ENCODE measurements around the gene DYNLT2. TPM values are rescaled to one million over a fixed set of nuclear protein-coding genes. Genes with fewer than 3 reads are reported as not detected.

Gene DYNLT2
- total RNA-seq, 1 donor = 2.2 TPM

GRCh38 chr6:169785566-169785965 lies 34.2 kb upstream of the DYNLT2 start:
- Histone ChIP-seq H3K9me3 (ENCODE audit: low read depth, low read length) (no peaks in the 10 kb centered on the region), H3K4me3 (ENCODE audit: insufficient read depth, low read length) (no peak overlapping the region), H3K4me2 (ENCODE audit: insufficient read depth, low read length) (no peak overlapping the region), H2AFZ (ENCODE audit: low read length) (no peak overlapping the region), H3K27ac (ENCODE audit: low read depth, low read length) (no peak overlapping the region), H4K20me1 (ENCODE audit: insufficient read depth, low read length) (no peaks in the 10 kb centered on the region), H3K79me2 (ENCODE audit: insufficient read depth, low read length) (no peaks in the 10 kb centered on the region), H3K4me1 (ENCODE audit: insufficient read depth, low read length) (peaks cover 6% of the 10 kb centered on the region), H3K36me3 (ENCODE audit: insufficient read depth, low read length) (no peaks in the 10 kb centered on the region), H3K27me3 (ENCODE audit: insufficient read depth, low read length) (no peaks in the 10 kb centered on the region)
- TF ChIP-seq CTCF (IDR thresholded peaks at IDR 0.05; ENCODE audit: extremely low read depth, low read depth, low read length) = no peak
- DNase-seq (ENCODE audit: insufficient read length, low spot score, missing footprints) = no peak

- Histone ChIP-seq H3K27me3 (ENCODE audit: insufficient read depth, low read length) (no peaks in the 10 kb centered on the region), H3K27ac (ENCODE audit: low read depth, low read length) (no peak overlapping the region), H4K20me1 (ENCODE audit: insufficient read depth, low read length) (no peaks in the 10 kb centered on the region), H3K4me2 (ENCODE audit: insufficient read depth, low read length) (no peak overlapping the region), H3K36me3 (ENCODE audit: insufficient read depth, low read length) (no peaks in the 10 kb centered on the region), H2AFZ (ENCODE audit: low read length) (no peak overlapping the region), H3K79me2 (ENCODE audit: insufficient read depth, low read length) (no peaks in the 10 kb centered on the region), H3K4me3 (ENCODE audit: insufficient read depth, low read length) (no peak overlapping the region), H3K9me3 (ENCODE audit: low read depth, low read length) (no peaks in the 10 kb centered on the region), H3K4me1 (ENCODE audit: insufficient read depth, low read length) (peaks cover 5% of the 10 kb centered on the region)
- TF ChIP-seq CTCF (IDR thresholded peaks at IDR 0.05; ENCODE audit: extremely low read depth, low read depth, low read length) = no peak
- no peak for DNase-seq (ENCODE audit: insufficient read length, low spot score, missing footprints)
These were observed 33.5 kb upstream of the DYNLT2 start for GRCh38 chr6:169784821-169785340.

- H3K27ac ChIP-seq (ENCODE audit: low read depth, low read length) = no peak overlapping the region
- no peak overlapping the region for H3K4me3 ChIP-seq (ENCODE audit: insufficient read depth, low read length)
- H2AFZ ChIP-seq (ENCODE audit: low read length) = no peak overlapping the region
- no peaks in the 10 kb centered on the region for H3K9me3 ChIP-seq (ENCODE audit: low read depth, low read length)
- no peaks in the 10 kb centered on the region for H3K27me3 ChIP-seq (ENCODE audit: insufficient read depth, low read length)
- H3K4me1 ChIP-seq (ENCODE audit: insufficient read depth, low read length) = no peaks in the 10 kb centered on the region
- H4K20me1 ChIP-seq (ENCODE audit: insufficient read depth, low read length) = no peaks in the 10 kb centered on the region
- no peak overlapping the region for H3K4me2 ChIP-seq (ENCODE audit: insufficient read depth, low read length)
- H3K79me2 ChIP-seq (ENCODE audit: insufficient read depth, low read length) = no peaks in the 10 kb centered on the region
- no peak for DNase-seq (ENCODE audit: insufficient read length, low spot score, missing footprints)
- peaks cover under 1% of the 10 kb centered on the region for H3K36me3 ChIP-seq (ENCODE audit: insufficient read depth, low read length)
- TF ChIP-seq CTCF (IDR thresholded peaks at IDR 0.05; ENCODE audit: extremely low read depth, low read depth, low read length) = no peak
These were observed 32.8 kb upstream of the DYNLT2 start for GRCh38 chr6:169783971-169784820.

GRCh38 chr6:169783401-169783800 lies 32.0 kb upstream of the DYNLT2 start:
- DNase-seq (ENCODE audit: insufficient read length, low spot score, missing footprints) = no peak
- no peak overlapping the region for H3K4me3 ChIP-seq (ENCODE audit: insufficient read depth, low read length)

More at GRCh38 chr6:169783401-169783800, 32.0 kb upstream of the DYNLT2 start:
- Histone ChIP-seq H3K27me3 (ENCODE audit: insufficient read depth, low read length) (no peaks in the 10 kb centered on the region), H3K79me2 (ENCODE audit: insufficient read depth, low read length) (no peaks in the 10 kb centered on the region), H2AFZ (ENCODE audit: low read length) (no peak overlapping the region), H3K27ac (ENCODE audit: low read depth, low read length) (no peak overlapping the region), H4K20me1 (ENCODE audit: insufficient read depth, low read length) (no peaks in the 10 kb centered on the region), H3K9me3 (ENCODE audit: low read depth, low read length) (no peaks in the 10 kb centered on the region), H3K36me3 (ENCODE audit: insufficient read depth, low read length) (peaks cover 3% of the 10 kb centered on the region), H3K4me2 (ENCODE audit: insufficient read depth, low read length) (no peak overlapping the region), H3K4me1 (ENCODE audit: insufficient read depth, low read length) (no peaks in the 10 kb centered on the region)
- no peak for TF ChIP-seq CTCF (IDR thresholded peaks at IDR 0.05; ENCODE audit: extremely low read depth, low read depth, low read length)
